Measurements from ENCODE around the gene DNMBP. TPM values are rescaled to one million over a fixed set of nuclear protein-coding genes. Genes with fewer than 3 reads are reported as not detected.
"Not testable (repeated sequence)": the region's sequence is repeated elsewhere in the genome, so short reads cannot be mapped to it uniquely, and the experiment has no call there.

The DNMBP gene
- total RNA-seq, 1 donor from 2014 or later = 15.9 TPM

DNA sequence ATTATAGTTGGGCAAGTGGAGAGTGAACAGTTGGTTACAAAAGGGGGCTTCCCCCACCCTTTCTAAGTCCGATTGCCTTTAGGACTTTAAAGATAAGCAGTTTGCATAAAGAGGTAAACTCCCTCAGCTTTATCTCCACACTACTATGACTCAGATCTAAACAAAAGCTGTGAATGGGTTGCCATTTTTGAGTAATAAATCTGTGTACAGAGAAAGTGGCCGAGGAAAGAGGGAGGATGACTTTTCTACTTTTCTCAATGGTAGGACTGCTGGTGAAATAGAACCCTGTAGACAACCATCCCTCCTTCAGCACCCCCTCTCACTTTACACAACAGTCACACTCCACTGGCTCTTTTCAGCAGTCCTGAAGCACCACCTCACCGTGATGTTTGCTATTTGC, 71.2 kb downstream of the DNMBP start:
- Histone ChIP-seq H3K4me3 (no peak overlapping the region), H3K4me1 (no peaks in the 10 kb centered on the region), H3K36me3 (no peaks in the 10 kb centered on the region), H3K27me3 (no peaks in the 10 kb centered on the region), H3K27ac (no peak overlapping the region), H3K9me3 (no peaks in the 10 kb centered on the region)
- DNase-seq (ENCODE audit: low spot score in 2 of 2) = no peak
- TF ChIP-seq, protein P1, sequence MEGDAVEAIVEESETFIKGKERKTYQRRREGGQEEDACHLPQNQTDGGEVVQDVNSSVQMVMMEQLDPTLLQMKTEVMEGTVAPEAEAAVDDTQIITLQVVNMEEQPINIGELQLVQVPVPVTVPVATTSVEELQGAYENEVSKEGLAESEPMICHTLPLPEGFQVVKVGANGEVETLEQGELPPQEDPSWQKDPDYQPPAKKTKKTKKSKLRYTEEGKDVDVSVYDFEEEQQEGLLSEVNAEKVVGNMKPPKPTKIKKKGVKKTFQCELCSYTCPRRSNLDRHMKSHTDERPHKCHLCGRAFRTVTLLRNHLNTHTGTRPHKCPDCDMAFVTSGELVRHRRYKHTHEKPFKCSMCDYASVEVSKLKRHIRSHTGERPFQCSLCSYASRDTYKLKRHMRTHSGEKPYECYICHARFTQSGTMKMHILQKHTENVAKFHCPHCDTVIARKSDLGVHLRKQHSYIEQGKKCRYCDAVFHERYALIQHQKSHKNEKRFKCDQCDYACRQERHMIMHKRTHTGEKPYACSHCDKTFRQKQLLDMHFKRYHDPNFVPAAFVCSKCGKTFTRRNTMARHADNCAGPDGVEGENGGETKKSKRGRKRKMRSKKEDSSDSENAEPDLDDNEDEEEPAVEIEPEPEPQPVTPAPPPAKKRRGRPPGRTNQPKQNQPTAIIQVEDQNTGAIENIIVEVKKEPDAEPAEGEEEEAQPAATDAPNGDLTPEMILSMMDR (IDR thresholded peaks at IDR 0.05) = no peak
- intact Hi-C loops (cut with DNase I) = no loop called here

DNA sequence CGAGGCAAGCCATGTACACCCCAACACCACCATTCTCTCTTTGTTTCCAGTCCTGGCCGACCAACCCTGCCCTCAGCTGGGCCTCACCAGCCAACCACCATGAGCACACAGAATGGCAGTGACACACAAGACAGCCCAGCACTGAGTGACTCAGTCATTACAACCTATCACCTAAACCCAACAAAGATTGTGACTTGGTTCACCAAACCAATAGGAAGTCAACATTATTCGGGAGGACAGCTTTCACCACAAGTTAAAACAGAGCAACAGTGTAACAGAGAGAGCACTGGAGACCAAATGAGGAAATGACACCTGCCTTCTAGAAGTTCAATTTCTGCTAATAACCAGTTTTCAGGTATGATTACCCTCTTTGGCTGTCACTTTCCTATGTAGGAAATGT, 72.1 kb downstream of the DNMBP start:
- intact Hi-C loops (cut with DNase I) = no loop called here
- no peak for DNase-seq (ENCODE audit: low spot score in 2 of 2)
- TF ChIP-seq, protein P1 (IDR thresholded peaks at IDR 0.05) = no peak
- H3K4me3 ChIP-seq = no peak overlapping the region
- no peaks in the 10 kb centered on the region for H3K36me3 ChIP-seq
- H3K27ac ChIP-seq = no peak overlapping the region
- no peaks in the 10 kb centered on the region for H3K4me1 ChIP-seq
- H3K9me3 ChIP-seq = no peaks in the 10 kb centered on the region
- no peaks in the 10 kb centered on the region for H3K27me3 ChIP-seq

DNA sequence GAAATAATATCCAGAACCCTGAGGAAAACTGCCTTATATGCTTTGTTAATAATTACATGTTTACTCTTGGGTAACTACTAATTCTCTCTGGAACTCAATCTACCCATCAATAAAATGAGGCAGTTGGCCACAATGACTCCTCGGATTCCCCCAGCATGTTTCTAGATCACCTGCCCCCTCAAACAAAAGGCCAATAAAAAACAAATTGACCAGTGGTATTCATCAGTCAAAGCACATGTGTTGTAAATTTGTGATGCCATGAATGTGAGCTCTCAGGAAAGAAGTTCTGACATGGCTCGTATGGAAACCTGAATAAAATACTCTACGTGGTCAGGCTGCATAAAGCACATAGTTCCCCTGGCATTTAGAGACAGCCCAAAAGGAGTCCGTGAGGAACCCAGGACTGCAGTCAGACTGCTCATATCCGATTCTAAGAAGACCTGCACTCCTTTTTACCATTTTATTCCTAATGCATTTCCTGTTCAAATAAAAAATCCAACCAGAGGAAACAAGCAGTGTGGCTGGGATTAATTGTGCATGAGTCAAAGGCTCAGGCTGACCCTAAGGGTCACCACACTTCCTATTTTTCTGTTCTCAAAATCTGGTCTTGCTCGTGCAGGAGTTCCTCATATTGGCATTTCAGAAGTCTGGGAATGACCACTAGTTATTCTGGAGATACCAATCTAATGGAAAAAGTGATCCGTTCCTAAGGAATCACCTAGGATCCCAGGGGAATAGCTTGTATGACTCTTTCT, 77.4 kb downstream of the DNMBP start:
- DNase-seq (ENCODE audit: low spot score in 2 of 2); H3K27me3 ChIP-seq; H3K4me3 ChIP-seq; H3K4me1 ChIP-seq; H3K9me3 ChIP-seq; H3K27ac ChIP-seq; H3K36me3 ChIP-seq; intact Hi-C loops (cut with DNase I): not testable (repeated sequence)

DNA sequence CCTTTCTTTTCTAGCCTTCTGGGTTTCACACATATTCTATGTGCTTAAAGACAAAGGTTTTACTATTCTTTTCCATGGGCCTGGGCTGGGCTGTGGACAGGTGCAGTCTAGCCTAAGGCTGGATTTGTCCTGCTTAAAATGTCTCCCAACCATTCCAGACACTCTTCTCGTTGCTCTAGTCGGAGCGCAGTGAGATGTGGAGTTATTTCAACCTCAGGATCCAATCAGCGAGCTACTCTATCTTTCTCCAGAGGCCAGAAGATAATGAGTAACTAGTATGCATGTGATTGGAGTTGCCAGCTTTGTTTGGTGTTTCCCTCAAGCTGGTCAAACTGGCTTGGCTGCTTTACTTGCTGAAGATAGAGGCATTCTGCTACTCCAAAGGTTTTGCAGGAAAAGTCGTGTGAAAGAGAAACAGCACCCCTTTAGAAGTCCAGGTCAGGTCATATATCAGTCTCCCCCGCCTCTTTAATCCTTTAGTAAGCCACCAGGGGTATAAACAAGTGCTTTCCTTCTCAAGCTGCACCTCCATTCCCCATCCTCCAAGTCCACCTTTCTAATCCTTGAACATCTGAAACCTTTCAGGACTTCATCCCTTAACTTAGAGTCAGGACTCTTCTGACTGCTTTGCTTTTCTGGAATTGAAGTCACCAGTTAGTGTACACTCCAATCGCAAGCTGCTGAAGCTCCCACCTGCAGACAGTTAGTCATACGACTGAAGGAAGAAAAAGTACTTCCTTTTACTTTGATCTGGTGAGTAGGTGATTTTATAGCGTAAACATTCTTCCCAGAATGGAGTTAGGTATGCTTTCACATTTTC, 78.8 kb downstream of the DNMBP start:
- Histone ChIP-seq H3K36me3 (no peaks in the 10 kb centered on the region), H3K9me3 (no peaks in the 10 kb centered on the region), H3K27ac (no peak overlapping the region), H3K27me3 (no peaks in the 10 kb centered on the region), H3K4me1 (peaks cover 0 to 5% of the 10 kb centered on the region in 2 donors), H3K4me3 (no peak overlapping the region)
- intact Hi-C loops (cut with DNase I) = no loop called here
- DNase-seq (ENCODE audit: low spot score in 2 of 2) = no peak
- TF ChIP-seq, protein P1 (IDR thresholded peaks at IDR 0.05) = no peak

DNA sequence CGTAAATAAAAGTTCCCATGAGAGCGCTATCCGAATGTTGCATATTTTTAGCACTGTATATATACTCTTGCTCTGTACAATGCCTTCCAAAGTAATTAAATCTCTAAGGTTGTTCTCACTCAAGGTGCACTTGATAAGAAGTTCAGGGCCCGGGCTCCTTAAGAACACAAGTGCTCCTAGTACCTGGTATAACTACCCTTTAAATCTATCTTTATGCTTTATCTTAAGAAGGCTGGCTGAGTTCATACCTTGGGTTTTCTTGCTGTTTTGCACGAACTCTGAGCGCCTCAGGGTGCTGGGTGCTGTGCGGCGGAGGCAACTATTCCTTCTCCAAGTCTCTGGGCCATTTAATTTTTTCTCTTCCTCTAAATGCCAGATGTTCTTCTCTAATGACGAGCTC, 80.4 kb downstream of the DNMBP start:
- Histone ChIP-seq H3K27ac (no peak overlapping the region), H3K36me3 (no peaks in the 10 kb centered on the region), H3K9me3 (no peaks in the 10 kb centered on the region), H3K4me3 (no peak overlapping the region), H3K27me3 (no peaks in the 10 kb centered on the region), H3K4me1 (peaks cover 0 to 5% of the 10 kb centered on the region in 2 donors)
- TF ChIP-seq, protein P1 (IDR thresholded peaks at IDR 0.05) = no peak
- intact Hi-C loops (cut with DNase I) = no loop called here
- DNase-seq (ENCODE audit: low spot score in 2 of 2) = no peak

DNA sequence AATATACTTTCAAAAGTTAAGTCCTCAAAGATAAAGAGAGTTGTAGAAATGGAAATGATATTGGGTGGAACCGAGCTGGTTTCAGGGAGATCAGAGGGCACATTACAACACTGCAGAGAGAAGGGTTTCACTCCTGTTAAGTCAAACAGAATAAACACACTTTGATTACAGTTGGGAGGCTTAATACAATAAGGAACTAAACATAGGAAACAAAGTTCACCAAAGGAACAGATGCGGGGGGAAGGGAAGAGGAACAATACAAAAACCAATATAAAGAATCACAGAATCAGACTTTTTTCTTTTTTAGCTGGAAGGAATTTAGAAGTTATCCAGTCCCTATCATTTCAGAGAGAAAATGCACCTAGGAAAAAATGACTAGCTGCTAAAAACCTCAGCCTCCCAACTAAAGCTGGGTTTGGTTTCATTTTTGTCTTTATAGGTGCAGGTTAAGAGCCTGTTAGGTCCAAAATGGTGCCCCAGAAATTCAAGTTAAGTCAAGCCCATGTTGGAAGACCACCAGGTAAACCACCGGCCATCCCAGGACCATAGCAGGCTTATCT, 81.9 kb downstream of the DNMBP start:
- DNase-seq (ENCODE audit: low spot score in 2 of 2) = no peak
- Histone ChIP-seq H3K27me3 (no peaks in the 10 kb centered on the region), H3K9me3 (no peaks in the 10 kb centered on the region), H3K36me3 (no peaks in the 10 kb centered on the region), H3K27ac (no peak overlapping the region), H3K4me3 (no peak overlapping the region), H3K4me1 (peaks cover 0 to 5% of the 10 kb centered on the region in 2 donors)
- TF ChIP-seq, protein P1 (IDR thresholded peaks at IDR 0.05) = no peak
- intact Hi-C loops (cut with DNase I) = no loop called here

Measured in ascending aorta (tissue), 2 donors.